ENCODE measurements around the gene RFLNA.

DNA sequence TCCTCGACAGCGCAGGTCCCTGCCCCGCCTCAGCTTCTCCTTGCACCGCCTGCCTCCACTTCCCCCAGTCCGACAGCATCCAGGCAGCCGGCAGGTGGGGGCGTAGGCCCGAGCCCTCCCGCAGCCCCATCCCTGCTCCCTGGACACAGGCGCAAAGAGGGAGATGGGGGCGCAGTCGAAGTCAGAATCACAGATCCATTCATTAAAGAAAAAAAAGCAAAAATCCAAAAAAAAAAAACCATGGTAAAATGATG lies 41.2 kb downstream of the RFLNA start:
- TF ChIP-seq CC2D1A (CRISPR knock-in tag; IDR thresholded peaks at IDR 0.05) (no peak), SIN3A (IDR thresholded peaks at IDR 0.05; ENCODE audit: borderline replicate concordance, low read depth, low read length) (no peak), POLR2A (IDR thresholded peaks at IDR 0.05; ENCODE audit: insufficient read depth in 1 of 2, low read depth in 2 of 2, low read length in 2 of 2) (no peak), ZZZ3 (CRISPR knock-in tag; IDR thresholded peaks at IDR 0.05; ENCODE audit: borderline replicate concordance) (no peak), ZNF101 (CRISPR knock-in tag; IDR thresholded peaks at IDR 0.05; ENCODE audit: borderline replicate concordance, low read depth) (no peak), CBFB (CRISPR knock-in tag; IDR thresholded peaks at IDR 0.05) (no peak), ZNF264 (CRISPR knock-in tag; IDR thresholded peaks at IDR 0.05) (no peak), HNRNPH1 (optimal IDR thresholded peaks at IDR 0.05; ENCODE audit: low read depth, low read length) (no peak), HIVEP1 (CRISPR knock-in tag; IDR thresholded peaks at IDR 0.05) (no peak), POLR2AphosphoS5 (IDR thresholded peaks at IDR 0.05; ENCODE audit: low read depth, low read length) (no peak)
- TF ChIP-seq, protein P1, sequence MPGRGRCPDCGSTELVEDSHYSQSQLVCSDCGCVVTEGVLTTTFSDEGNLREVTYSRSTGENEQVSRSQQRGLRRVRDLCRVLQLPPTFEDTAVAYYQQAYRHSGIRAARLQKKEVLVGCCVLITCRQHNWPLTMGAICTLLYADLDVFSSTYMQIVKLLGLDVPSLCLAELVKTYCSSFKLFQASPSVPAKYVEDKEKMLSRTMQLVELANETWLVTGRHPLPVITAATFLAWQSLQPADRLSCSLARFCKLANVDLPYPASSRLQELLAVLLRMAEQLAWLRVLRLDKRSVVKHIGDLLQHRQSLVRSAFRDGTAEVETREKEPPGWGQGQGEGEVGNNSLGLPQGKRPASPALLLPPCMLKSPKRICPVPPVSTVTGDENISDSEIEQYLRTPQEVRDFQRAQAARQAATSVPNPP (CRISPR knock-in tag; IDR thresholded peaks at IDR 0.05), result no peak
- TF ChIP-seq, protein P2, sequence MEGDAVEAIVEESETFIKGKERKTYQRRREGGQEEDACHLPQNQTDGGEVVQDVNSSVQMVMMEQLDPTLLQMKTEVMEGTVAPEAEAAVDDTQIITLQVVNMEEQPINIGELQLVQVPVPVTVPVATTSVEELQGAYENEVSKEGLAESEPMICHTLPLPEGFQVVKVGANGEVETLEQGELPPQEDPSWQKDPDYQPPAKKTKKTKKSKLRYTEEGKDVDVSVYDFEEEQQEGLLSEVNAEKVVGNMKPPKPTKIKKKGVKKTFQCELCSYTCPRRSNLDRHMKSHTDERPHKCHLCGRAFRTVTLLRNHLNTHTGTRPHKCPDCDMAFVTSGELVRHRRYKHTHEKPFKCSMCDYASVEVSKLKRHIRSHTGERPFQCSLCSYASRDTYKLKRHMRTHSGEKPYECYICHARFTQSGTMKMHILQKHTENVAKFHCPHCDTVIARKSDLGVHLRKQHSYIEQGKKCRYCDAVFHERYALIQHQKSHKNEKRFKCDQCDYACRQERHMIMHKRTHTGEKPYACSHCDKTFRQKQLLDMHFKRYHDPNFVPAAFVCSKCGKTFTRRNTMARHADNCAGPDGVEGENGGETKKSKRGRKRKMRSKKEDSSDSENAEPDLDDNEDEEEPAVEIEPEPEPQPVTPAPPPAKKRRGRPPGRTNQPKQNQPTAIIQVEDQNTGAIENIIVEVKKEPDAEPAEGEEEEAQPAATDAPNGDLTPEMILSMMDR (CRISPR knock-in tag; IDR thresholded peaks at IDR 0.05), result no peak
- TF ChIP-seq, protein P3, sequence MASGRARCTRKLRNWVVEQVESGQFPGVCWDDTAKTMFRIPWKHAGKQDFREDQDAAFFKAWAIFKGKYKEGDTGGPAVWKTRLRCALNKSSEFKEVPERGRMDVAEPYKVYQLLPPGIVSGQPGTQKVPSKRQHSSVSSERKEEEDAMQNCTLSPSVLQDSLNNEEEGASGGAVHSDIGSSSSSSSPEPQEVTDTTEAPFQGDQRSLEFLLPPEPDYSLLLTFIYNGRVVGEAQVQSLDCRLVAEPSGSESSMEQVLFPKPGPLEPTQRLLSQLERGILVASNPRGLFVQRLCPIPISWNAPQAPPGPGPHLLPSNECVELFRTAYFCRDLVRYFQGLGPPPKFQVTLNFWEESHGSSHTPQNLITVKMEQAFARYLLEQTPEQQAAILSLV (CRISPR knock-in tag; IDR thresholded peaks at IDR 0.05; ENCODE audit: borderline replicate concordance), result no peak
- TF ChIP-seq, protein P4, sequence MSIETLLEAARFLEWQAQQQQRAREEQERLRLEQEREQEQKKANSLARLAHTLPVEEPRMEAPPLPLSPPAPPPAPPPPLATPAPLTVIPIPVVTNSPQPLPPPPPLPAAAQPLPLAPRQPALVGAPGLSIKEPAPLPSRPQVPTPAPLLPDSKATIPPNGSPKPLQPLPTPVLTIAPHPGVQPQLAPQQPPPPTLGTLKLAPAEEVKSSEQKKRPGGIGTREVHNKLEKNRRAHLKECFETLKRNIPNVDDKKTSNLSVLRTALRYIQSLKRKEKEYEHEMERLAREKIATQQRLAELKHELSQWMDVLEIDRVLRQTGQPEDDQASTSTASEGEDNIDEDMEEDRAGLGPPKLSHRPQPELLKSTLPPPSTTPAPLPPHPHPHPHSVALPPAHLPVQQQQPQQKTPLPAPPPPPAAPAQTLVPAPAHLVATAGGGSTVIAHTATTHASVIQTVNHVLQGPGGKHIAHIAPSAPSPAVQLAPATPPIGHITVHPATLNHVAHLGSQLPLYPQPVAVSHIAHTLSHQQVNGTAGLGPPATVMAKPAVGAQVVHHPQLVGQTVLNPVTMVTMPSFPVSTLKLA (IDR thresholded peaks at IDR 0.05), result no peak
